Nephron (organoid): ENCODE data around the gene N4BP3.

Experiments used
- H3K27ac Mint-ChIP-seq, 3 experiments: 2 replicates each; pipeline ENCODE4 v1.8.0; 2020; ENCODE audit warnings: mixed read lengths in 3 of 3, mild to moderate bottlenecking in 2 of 3, moderate library complexity in 1 of 3
- H3K27me3 Mint-ChIP-seq: 2 replicates; pipeline ENCODE4 v1.8.0; 2021; ENCODE audit warnings: low read depth, mild to moderate bottlenecking, moderate library complexity, mixed read lengths
- H3K36me3 Mint-ChIP-seq: 2 replicates; pipeline ENCODE4 v1.8.0; 2020; ENCODE audit warnings: low read depth, mixed read lengths
- H3K4me1 Mint-ChIP-seq: 2 replicates; pipeline ENCODE4 v1.8.0; 2020; ENCODE audit warnings: mixed read lengths
- H3K4me3 Mint-ChIP-seq, 3 experiments: 2 replicates each; pipeline ENCODE4 v1.8.0; 2020; ENCODE audit warnings: mild to moderate bottlenecking in 3 of 3, mixed read lengths in 3 of 3, moderate library complexity in 2 of 3
- H3K9me3 Mint-ChIP-seq: 2 replicates; pipeline ENCODE4 v1.8.0; 2020; ENCODE audit warnings: mixed read lengths
- CTCF ChIP-seq, 3 experiments: fragments of 200-600 bp; sonication (generic); IDR thresholded peaks; one replicate each; pipeline ENCODE4 v1.5.0; 2021; ENCODE audit warnings: antibody characterized with exemption in 3 of 3; ENCODE audit not compliant: unreplicated experiment in 3 of 3

Gene N4BP3

GRCh38 chr5:178090856-178091255, 22.5 kb upstream of the N4BP3 start:
- H3K27me3 Mint-ChIP-seq = peaks cover 7% of the 10 kb centered on the region
- H3K9me3 Mint-ChIP-seq = peaks cover 16% of the 10 kb centered on the region
- TF ChIP-seq CTCF (IDR thresholded peaks at IDR 0.05; ENCODE audit: unreplicated experiment in 3 of 3) = no peak
- no peak overlapping the region for H3K27ac Mint-ChIP-seq
- no peaks in the 10 kb centered on the region for H3K4me1 Mint-ChIP-seq
- no peaks in the 10 kb centered on the region for H3K36me3 Mint-ChIP-seq
- H3K4me3 Mint-ChIP-seq = no peak overlapping the region

GRCh38 chr5:178093134-178093533, 20.2 kb upstream of the N4BP3 start:
- Mint-ChIP-seq H3K4me1 (no peaks in the 10 kb centered on the region), H3K9me3 (peaks cover 22% of the 10 kb centered on the region), H3K4me3 (no peak overlapping the region), H3K36me3 (no peaks in the 10 kb centered on the region), H3K27ac (no peak overlapping the region), H3K27me3 (peaks cover 3% of the 10 kb centered on the region)
- no peak for TF ChIP-seq CTCF (IDR thresholded peaks at IDR 0.05; ENCODE audit: unreplicated experiment in 3 of 3)

GRCh38 chr5:178094345-178094744, 19.0 kb upstream of the N4BP3 start:
- TF ChIP-seq CTCF (IDR thresholded peaks at IDR 0.05; ENCODE audit: unreplicated experiment in 3 of 3) = no peak
- H3K36me3 Mint-ChIP-seq = no peaks in the 10 kb centered on the region
- no peak overlapping the region for H3K4me3 Mint-ChIP-seq
- H3K4me1 Mint-ChIP-seq = no peaks in the 10 kb centered on the region
- no peak overlapping the region for H3K27ac Mint-ChIP-seq
- peaks cover 19% of the 10 kb centered on the region for H3K9me3 Mint-ChIP-seq
- peaks cover 3% of the 10 kb centered on the region for H3K27me3 Mint-ChIP-seq

GRCh38 chr5:178098685-178099084, 14.6 kb upstream of the N4BP3 start:
- Mint-ChIP-seq H3K4me3 (no peak overlapping the region), H3K9me3 (peaks cover 14% of the 10 kb centered on the region), H3K36me3 (no peaks in the 10 kb centered on the region), H3K27me3 (peaks cover 3% of the 10 kb centered on the region), H3K27ac (no peak overlapping the region), H3K4me1 (peaks cover 2% of the 10 kb centered on the region)
- TF ChIP-seq CTCF (IDR thresholded peaks at IDR 0.05; ENCODE audit: unreplicated experiment in 3 of 3) = no peak

- peaks cover 4% of the 10 kb centered on the region for H3K4me1 Mint-ChIP-seq
- no peak for TF ChIP-seq CTCF (IDR thresholded peaks at IDR 0.05; ENCODE audit: unreplicated experiment in 3 of 3)
- no peaks in the 10 kb centered on the region for H3K36me3 Mint-ChIP-seq
- no peak overlapping the region for H3K4me3 Mint-ChIP-seq
- H3K9me3 Mint-ChIP-seq = no peaks in the 10 kb centered on the region
- H3K27me3 Mint-ChIP-seq = peaks cover 7% of the 10 kb centered on the region
- H3K27ac Mint-ChIP-seq = no peak overlapping the region
Observed at GRCh38 chr5:178103612-178104011, 9.7 kb upstream of the N4BP3 start.

GRCh38 chr5:178104492-178104891, 8.8 kb upstream of the N4BP3 start:
- H3K27me3 Mint-ChIP-seq = peaks cover 7% of the 10 kb centered on the region

More at GRCh38 chr5:178104492-178104891, 8.8 kb upstream of the N4BP3 start:
- TF ChIP-seq CTCF (IDR thresholded peaks at IDR 0.05; ENCODE audit: unreplicated experiment in 3 of 3) = no peak
- Mint-ChIP-seq H3K27ac (no peak overlapping the region), H3K9me3 (no peaks in the 10 kb centered on the region), H3K4me3 (no peak overlapping the region), H3K4me1 (peaks cover 4% of the 10 kb centered on the region), H3K36me3 (no peaks in the 10 kb centered on the region)
